Mononuclear cell (primary cell): ENCODE results near the gene MSRB1. TPM values are rescaled to one million over a fixed set of nuclear protein-coding genes. Genes with fewer than 3 reads are reported as not detected.
"Not testable (repeated sequence)": the region's sequence is repeated elsewhere in the genome, so short reads cannot be mapped to it uniquely, and the experiment has no call there.

Source experiments
- H3K27me3 ChIP-seq: 2 replicates; pipeline ENCODE4 v1.6.0; 2011; ENCODE audit warnings: low read length, control low read depth; ENCODE audit not compliant: insufficient read depth
- H3K4me1 ChIP-seq: 2 replicates; pipeline ENCODE4 v1.5.1; 2011; ENCODE audit warnings: mild to moderate bottlenecking, low read length, control low read depth; ENCODE audit not compliant: insufficient read depth
- H3K4me3 ChIP-seq: 2 replicates; pipeline ENCODE4 v1.5.1; 2011; ENCODE audit warnings: mild to moderate bottlenecking, low read length, moderate library complexity
- H3K9me3 ChIP-seq: 2 replicates; pipeline ENCODE4 v1.5.1; 2011; ENCODE audit warnings: low read depth, mild to moderate bottlenecking, control low read depth, low read length
- total RNA-seq: library from RNA; depleted of rRNA; stranded (reverse); fragments of >200 nt; gene quantifications from one replicate; pipeline ENCODE4 v1.2.3, GENCODE V29; 2012

The MSRB1 gene
- total RNA-seq, 1 donor, result 5.8 TPM

DNA sequence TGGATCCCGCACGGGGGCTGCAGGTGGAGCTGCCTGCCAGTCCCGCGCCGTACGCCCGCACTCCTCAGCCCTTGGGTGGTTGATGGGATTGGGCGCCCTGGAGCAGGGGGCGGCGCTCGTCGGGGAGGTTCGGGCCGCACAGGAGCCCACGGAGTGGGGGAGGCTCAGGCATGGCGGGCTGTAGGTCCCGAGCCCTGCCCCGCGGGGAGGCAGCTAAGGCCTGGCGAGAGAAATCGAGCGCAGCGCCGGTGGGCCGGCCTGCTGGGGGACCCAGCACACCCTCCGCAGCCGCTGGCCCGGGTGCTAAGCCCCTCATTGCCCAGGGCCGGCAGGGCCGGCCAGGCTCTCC, 15.1 kb upstream of the MSRB1 start:
- not testable (repeated sequence) for H3K27me3 ChIP-seq, H3K9me3 ChIP-seq, H3K4me3 ChIP-seq
- H3K4me1 ChIP-seq, result peaks cover 28% of the 10 kb centered on the region

DNA sequence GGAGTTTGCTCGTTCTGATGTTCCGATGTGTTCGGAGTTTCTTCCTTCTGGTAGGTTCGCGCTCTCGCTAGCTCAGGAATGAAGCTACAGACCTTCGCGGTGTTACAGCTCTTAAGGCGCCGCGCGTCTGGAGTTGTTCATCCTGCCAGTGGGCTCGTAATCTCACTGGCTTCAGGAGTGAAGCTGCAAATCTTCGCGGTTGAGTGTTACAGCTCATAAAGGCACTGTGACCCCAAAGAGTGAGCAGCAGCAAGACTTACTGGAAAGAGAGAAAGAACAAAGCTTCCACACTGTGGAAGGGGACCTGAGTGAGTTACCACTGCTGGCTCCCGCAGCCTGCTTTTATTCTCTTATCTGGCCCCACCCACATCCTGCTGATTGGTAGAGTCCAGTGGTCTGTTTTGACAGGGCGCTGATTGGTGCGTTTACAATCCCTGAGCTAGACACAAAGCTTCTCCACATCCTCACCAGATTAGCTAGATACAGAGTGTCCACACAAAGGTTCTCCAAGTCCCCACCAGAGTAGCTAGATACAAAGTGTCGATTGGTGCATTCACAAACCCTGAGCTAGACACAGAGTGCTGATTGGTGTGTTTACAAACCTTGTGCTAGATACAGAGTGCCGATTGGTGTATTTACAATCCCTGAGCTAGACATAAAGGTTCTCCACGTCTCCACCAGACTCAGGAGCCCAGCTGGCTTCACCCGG, 14.6 kb upstream of the MSRB1 start:
- H3K4me1 ChIP-seq, result peaks cover 23% of the 10 kb centered on the region
- H3K27me3 ChIP-seq, H3K4me3 ChIP-seq: not testable (repeated sequence)

DNA sequence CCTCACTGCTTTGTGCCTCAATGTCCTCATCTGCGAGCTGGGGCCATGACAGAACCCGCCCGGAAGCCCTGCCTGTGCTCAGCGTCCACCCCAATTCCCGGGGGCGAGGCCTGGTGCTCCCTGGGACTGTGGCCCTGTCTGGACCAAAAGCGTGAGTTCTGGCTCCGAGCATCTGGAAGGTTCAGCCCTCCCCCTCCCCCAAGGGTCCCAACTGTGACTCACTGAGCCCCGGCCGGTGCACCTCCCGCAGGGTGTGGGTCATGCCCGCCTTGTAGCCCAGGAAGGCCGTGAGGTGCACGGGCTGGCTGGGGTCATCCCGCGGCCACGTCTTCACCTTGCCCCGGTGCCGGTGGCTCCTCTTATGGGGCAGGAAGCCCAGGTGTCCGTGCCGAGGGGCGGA, 10.7 kb upstream of the MSRB1 start:
- H3K4me1 ChIP-seq, result peaks cover 2% of the 10 kb centered on the region
- H3K4me3 ChIP-seq, result no peak overlapping the region
- no peaks in the 10 kb centered on the region for H3K9me3 ChIP-seq
- H3K27me3 ChIP-seq, result no peaks in the 10 kb centered on the region

More for the DNA sequence above, 14.6 kb upstream of the MSRB1 start:
- not testable (repeated sequence) for H3K9me3 ChIP-seq

DNA sequence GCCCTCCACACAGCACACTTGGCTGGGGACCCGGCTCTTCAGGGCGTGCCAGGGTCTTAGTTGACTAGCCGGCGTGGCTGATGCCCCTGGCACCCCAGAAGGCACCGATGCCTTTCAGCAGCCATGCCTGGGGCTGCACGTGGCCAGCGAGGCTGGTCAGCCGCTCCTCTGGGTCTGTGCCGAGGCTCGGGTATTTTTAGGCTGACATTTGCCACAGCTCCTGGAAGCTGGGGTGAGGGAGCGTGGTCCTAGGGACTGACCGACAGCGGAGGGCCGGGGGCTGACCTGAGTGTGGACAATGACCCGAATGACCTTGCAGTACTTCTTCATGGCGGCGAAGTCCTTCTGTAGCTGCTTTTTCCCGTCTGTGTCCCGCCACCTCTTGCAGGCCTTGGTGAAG, 7.6 kb upstream of the MSRB1 start:
- H3K27me3 ChIP-seq, result no peaks in the 10 kb centered on the region
- H3K4me1 ChIP-seq, result no peaks in the 10 kb centered on the region
- no peaks in the 10 kb centered on the region for H3K9me3 ChIP-seq
- no peak overlapping the region for H3K4me3 ChIP-seq

DNA sequence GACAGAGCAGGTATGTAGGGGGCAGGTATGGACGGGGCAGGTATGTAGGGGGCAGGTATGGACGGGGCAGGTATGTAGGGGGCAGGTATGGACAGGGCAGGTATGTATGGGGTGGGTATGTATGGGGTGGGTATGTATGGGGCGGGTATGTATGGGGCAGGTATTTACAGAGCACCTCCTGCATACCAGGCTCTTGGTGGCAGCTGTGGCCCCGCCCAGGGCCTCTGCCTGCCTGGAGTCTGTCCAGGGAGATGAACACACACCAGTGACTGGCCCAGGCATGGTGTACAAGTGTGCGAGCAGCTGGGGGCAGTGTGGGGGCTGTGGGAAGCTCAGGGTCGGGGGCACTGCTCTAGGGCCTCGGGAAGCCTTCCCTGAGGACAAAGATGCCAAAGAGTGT, 7.0 kb upstream of the MSRB1 start:
- no peaks in the 10 kb centered on the region for H3K9me3 ChIP-seq
- H3K4me1 ChIP-seq, result no peaks in the 10 kb centered on the region
- H3K27me3 ChIP-seq, result no peaks in the 10 kb centered on the region
- no peak overlapping the region for H3K4me3 ChIP-seq

DNA sequence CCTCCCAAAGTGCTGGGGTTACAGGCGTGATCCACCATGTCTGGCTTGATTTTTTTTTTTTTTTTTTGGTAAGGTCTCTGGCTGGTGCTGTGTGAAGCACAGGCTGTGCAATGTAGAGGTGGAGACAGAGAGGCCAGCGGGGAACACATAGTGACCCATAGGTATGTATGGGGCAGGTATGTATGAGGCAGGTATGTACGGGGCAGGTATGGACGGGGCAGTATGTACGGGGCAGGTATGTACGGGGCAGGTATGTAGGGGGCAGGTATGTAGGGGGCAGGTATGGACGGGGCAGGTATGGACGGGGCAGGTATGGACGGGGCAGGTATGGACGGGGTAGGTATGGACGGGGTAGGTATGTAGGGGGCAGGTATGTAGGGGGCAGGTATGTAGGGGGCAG, 6.5 kb upstream of the MSRB1 start:
- Histone ChIP-seq H3K4me3 (no peak overlapping the region), H3K27me3 (no peaks in the 10 kb centered on the region), H3K4me1 (no peaks in the 10 kb centered on the region), H3K9me3 (no peaks in the 10 kb centered on the region)

DNA sequence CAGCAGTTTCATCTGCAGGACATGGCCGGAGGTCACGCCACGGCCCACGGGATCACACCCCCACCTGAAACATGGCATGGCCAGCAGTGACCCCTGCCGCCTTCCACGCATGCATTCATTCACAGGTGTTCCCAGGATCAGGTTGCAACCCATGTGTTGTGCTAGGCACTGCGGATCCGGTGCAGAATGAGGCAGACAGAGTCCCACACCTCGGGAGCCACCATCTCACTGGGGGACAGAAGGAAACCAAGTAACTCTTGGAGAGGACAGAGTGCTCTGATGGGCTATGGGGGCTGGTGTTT, 4.3 kb upstream of the MSRB1 start:
- Histone ChIP-seq H3K9me3 (no peaks in the 10 kb centered on the region), H3K4me3 (no peak overlapping the region), H3K27me3 (no peaks in the 10 kb centered on the region), H3K4me1 (peaks cover 14% of the 10 kb centered on the region)

DNA sequence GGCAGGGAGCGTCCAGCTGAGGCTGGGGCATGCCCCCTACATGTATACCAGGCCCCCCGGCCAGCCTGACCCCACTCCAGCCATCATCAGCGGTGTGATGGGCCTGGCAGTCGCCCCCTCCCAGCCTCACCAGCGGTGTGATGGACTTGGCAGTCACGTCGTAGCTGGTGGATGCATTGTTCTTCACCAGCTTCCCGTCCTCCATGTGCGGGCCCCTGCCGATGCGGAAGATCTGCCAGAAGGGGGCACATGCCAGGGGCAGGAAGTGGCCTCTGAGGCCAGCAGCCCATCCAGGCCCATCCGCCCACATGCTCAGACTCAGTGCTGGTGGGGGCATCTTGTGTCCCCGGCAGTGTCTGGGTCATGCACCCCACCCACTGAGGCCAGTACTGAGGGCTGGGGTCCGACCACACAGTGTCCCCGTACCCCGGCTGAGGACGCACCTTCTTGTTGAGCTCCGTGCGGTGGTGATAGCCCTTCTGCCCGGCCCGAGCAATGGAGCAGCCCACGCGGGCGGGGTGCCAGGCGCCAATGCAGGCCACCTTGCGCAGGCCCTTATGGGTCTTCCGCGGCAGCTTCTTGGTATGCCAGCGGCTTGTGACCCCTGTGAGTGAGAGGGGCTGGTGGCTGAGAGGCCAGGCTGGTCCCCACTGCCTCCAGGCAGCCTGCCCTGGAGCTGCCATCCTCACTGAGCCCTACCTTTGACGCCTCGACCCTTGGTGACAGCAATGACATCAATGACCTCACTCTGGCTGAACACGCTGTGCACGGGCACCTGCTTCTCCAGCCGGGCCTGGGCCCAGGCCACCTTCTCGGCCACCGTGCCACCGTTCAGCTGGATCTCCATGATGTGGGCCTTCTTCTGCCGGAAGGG, 3.7 kb upstream of the MSRB1 start:
- no peaks in the 10 kb centered on the region for H3K27me3 ChIP-seq
- H3K4me1 ChIP-seq, result peaks cover 20% of the 10 kb centered on the region
- no peaks in the 10 kb centered on the region for H3K9me3 ChIP-seq
- H3K4me3 ChIP-seq, result no peak overlapping the region

DNA sequence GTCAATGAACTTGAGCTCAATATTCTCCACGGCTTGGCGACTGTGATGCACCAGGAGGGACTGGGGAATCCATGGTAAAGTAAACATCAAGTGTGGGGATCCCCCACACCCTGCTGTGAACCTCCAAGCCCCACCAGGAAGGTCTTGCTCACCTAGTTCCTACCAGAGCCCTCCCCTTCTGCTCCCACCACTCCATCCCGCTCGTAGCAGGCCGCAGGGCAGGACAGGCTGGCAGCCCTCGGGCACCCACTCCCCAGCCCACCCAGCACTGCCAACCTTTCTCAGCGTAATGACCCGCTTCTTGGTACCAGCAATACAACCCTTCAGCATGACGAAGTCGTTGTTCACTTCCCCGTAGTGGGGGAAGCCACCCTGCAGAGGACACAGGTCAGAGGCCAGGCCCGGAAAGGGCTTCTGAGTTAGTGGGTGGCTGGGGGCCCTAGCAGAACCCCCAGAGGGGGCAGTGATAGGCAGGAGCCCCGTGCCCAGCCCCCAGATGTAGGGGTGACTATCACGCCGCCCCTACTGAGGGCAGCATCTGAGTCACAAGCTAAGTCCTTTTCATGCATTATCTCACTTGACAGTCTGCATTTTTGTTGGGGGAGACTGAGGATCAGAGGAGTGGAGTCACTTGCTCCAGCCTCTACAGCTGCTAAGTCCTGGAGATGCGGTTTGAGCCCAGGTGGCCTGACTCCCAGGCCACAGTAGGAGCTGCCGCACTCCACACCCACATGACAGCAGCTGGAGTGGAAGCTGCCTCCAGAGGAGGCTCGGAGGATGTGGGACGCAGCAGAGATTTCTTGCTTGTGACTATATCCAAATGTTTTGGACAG, 2.8 kb upstream of the MSRB1 start:
- Histone ChIP-seq H3K27me3 (no peaks in the 10 kb centered on the region), H3K9me3 (no peaks in the 10 kb centered on the region), H3K4me3 (no peak overlapping the region), H3K4me1 (peaks cover 29% of the 10 kb centered on the region)

DNA sequence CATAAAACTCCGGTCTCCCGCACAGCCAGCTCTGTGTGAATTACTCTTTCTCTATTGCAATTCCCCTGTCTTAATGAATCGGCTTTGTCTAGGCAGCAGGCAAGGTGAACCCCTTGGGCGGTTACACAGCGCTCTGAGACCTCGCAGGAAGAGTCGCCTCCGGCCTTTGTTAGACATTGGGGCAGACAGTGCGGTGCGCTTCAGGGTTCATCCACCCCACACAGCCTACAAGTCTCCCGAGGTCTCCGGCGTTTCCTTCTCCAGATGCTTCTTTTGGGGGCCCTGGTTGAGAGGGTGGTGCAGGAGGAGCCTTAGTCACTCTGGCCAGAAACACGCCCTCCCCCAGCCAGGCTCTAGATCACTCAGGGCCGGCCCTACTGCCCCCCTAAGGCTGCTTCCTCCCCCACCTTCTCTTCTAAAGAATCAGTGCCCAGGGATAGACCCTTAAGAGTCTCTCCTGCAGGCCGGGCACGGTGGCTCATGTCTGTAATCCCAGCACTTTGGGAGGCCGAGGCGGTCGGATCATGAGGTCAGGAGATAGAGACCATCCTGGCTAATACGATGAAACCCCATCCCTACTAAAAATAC, 1.7 kb upstream of the MSRB1 start:
- Histone ChIP-seq H3K4me3 (no peak overlapping the region), H3K4me1 (peaks cover 40% of the 10 kb centered on the region), H3K9me3 (no peaks in the 10 kb centered on the region), H3K27me3 (no peaks in the 10 kb centered on the region)

DNA sequence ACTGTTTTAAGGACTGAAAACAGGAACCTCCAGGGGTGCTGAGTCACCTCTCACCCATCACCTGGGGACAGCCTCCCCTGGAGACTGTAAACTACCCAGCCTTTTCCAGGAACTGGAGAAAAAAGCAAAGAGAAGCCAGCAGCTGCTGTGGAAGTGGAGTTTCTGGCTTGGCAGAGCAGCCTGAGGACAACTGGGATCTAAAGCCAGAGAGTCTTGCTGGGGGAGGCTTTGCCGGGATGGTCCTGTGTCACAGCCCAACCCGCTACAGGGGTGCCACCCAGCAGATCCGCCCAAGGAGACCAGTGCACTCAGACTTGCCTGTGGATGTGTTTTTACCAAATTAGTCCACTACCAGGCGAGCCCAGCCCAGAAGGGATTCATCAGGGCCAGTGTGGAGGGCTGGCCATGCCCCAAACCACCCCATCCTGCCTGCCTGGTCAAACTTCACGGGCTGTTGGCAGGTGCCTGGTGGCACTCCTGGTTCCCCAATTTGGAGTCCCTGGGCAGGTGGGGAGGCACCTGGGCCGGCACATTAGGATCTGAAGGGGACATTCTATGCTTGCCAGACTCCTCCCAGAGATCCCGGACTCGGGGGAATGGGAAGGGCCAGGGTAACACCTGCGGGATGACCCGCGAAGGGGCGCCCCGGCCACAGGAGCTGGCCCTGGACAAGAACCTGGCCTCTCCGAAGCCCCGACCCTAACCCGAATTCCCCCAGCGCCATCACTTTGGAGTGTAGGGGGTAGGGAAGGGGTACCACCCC, 771 bp downstream of the MSRB1 start:
- H3K9me3 ChIP-seq, result no peaks in the 10 kb centered on the region
- H3K27me3 ChIP-seq, result no peaks in the 10 kb centered on the region
- peak overlapping the region; percentile 68 for H3K4me3 ChIP-seq
- H3K4me1 ChIP-seq, result peaks cover 64% of the 10 kb centered on the region

DNA sequence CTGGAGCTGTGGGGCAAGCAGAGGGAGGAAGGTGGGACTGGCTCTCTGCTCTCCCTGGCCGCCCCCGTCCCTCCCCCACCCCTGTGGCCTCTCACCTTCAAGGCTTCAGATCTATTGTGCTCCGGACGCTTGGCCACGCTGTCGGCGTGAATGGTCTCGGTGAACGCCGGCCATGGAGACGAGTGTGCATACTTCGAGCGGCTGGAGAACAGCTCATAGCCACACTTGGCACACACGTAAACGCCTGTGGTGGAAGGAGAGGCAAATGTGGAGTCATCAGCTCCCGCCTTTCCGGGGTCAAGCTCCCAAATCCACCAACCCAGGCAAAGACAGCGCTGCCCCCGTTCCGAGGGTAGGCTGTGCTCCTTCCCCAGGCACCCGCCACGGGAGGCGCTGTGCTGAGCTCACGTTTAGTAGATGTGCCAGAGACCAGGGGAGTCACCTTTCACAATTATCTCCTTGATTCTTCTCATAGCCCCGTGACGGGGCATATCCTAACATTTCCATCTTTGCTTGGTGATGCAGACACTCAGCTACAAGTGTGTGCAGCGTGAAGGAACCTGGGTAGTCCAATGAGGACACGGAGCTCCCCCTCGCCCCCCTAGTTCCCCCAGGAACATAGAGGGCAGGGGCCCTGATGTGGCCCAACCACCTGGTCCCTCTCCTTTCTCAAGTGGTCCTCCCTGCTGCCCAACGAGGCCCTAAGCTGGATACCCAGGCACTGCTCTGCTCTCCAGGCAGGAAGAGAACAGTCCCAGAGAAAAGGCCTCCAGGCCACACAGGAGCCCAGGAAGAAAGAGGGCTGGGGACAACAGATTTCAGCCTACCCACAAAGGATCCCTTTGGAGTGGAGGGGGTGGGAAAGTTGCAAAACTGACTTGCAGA, 1.6 kb downstream of the MSRB1 start:
- H3K9me3 ChIP-seq, result no peaks in the 10 kb centered on the region
- peaks cover 70% of the 10 kb centered on the region for H3K4me1 ChIP-seq
- H3K4me3 ChIP-seq, result peak overlapping the region; percentile 68
- no peaks in the 10 kb centered on the region for H3K27me3 ChIP-seq

DNA sequence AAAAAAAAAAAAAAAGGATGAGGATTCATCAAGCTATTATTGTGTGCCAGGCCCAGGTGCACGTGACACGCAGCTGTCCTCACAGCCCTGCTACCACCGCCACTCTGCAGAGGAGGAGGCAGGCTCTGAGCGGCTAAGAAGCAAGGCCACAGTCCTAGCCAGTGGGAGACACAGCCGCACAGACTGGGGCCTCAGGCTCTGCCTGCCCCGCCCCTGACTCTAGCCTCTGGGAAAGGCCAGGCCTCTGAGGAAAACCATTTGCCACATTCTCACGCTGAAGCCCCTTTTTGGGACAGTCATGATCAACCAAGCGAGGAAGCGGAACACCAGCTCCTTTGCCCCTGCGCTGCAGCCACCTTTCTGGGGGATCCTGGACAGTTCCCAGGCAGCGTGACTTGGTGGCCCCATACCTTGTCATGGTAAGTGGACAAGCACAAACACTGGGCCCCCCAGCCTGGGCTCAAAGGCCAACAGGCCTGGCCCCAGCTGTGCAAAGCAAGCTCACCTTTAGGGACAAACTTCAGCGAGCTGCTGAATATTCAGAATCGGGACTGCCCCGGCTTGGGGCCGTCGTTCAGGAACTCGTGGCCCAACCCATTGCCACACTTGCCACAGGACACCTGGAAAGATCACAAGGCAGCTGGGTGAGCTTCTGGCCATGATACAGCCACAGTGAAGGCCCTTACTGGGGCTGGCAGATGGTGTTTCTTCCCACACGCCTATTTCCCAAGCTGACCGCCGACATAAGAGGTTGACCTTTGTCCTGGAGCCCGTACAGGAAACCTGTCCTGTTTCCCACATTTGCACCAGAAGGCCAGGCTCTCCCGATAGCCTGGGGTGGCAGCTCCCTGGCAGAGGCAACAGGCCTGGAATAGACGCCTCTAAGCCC, 2.5 kb downstream of the MSRB1 start:
- peaks cover 74% of the 10 kb centered on the region for H3K4me1 ChIP-seq
- H3K27me3 ChIP-seq, result no peaks in the 10 kb centered on the region
- no peaks in the 10 kb centered on the region for H3K9me3 ChIP-seq
- peak overlapping the region; percentile 68 for H3K4me3 ChIP-seq
